CD4-positive, alpha-beta memory T cell (primary cell): ENCODE data around the gene NME7. TPM values are rescaled to one million over a fixed set of nuclear protein-coding genes. Genes with fewer than 3 reads are reported as not detected.

Experiments
- CTCF ChIA-PET: fragments of 350-600 bp; sonication (Branson Sonifier 250); formaldehyde crosslinking; loops from one replicate; lab custom pipeline; 2021; ENCODE audit warnings: inconsistent platforms; ENCODE audit not compliant: partially characterized antibody; lab: Charles Lee
- POLR2A ChIA-PET: fragments of 350-600 bp; sonication (Branson Sonifier 250); formaldehyde crosslinking; loops from one replicate; lab custom pipeline; 2021; ENCODE audit not compliant: partially characterized antibody; lab: Charles Lee
- DNase-seq, 5 donors: peaks; one replicate each; pipeline versions ENCODE4 v3.0.0 to v3.0.0-alpha.2; 2020 to 2022; ENCODE audit warnings: mixed read lengths in 1 of 5
- H3K27ac ChIP-seq: one replicate; pipeline ENCODE4 v1.7.0; 2013; ENCODE audit warnings: low read depth, low read length
- H3K27me3 ChIP-seq: 2 replicates; pipeline ENCODE4 v1.7.0; 2013; ENCODE audit warnings: mild to moderate bottlenecking, low read length, moderate library complexity; ENCODE audit not compliant: insufficient read depth
- H3K36me3 ChIP-seq: 2 replicates; pipeline ENCODE4 v1.7.0; 2013; ENCODE audit warnings: mild to moderate bottlenecking, low read length, moderate library complexity; ENCODE audit not compliant: insufficient read depth
- H3K4me1 ChIP-seq: 2 replicates; pipeline ENCODE4 v1.7.0; 2013; ENCODE audit warnings: mild to moderate bottlenecking, low read length, moderate library complexity; ENCODE audit not compliant: insufficient read depth
- H3K4me3 ChIP-seq, 2 donors: one replicate each; pipeline ENCODE4 v1.7.0; 2013; ENCODE audit warnings: low read length in 2 of 2, mild to moderate bottlenecking in 1 of 2
- H3K9me3 ChIP-seq, 2 donors: one replicate each; pipeline ENCODE4 v1.7.0; 2013; ENCODE audit warnings: low read length in 2 of 2, control low read depth in 1 of 2; ENCODE audit not compliant: control insufficient read depth in 1 of 2
- H3K27ac Mint-ChIP-seq, 7 donors: one replicate each; pipeline ENCODE4 v1.8.0; 2020 to 2021; ENCODE audit warnings: mixed read lengths in 7 of 7, mild to moderate bottlenecking in 6 of 7, inconsistent platforms in 3 of 7, moderate library complexity in 3 of 7
- H3K27me3 Mint-ChIP-seq, 2 donors: one replicate each; pipeline ENCODE4 v1.8.0; 2020 to 2021; ENCODE audit warnings: mixed read lengths in 2 of 2
- H3K36me3 Mint-ChIP-seq, 2 donors: one replicate each; pipeline ENCODE4 v1.8.0; 2020 to 2021; ENCODE audit warnings: mixed read lengths in 2 of 2, inconsistent platforms in 1 of 2, mild to moderate bottlenecking in 1 of 2
- H3K4me1 Mint-ChIP-seq, 4 donors: one replicate each; pipeline ENCODE4 v1.8.0; 2020 to 2021; ENCODE audit warnings: mixed read lengths in 4 of 4, mild to moderate bottlenecking in 1 of 4
- H3K4me3 Mint-ChIP-seq, 8 donors: one replicate each; pipeline ENCODE4 v1.8.0; 2020 to 2021; ENCODE audit warnings: mixed read lengths in 8 of 8, mild to moderate bottlenecking in 7 of 8, moderate library complexity in 6 of 8, inconsistent platforms in 3 of 8
- H3K9me3 Mint-ChIP-seq, 8 donors: one replicate each; pipeline ENCODE4 v1.8.0; 2020 to 2021; ENCODE audit warnings: mixed read lengths in 8 of 8, mild to moderate bottlenecking in 5 of 8, inconsistent platforms in 3 of 8, moderate library complexity in 1 of 8
- intact Hi-C: fragments of 100-400 bp; cut with micrococcal nuclease; formaldehyde crosslinking; loops from one replicate; pipeline ENCODE4 v1.15.1; 2023
- polyA plus RNA-seq, 2 donors: library from polyadenylated mRNA; unstranded; fragments of 300-500 nt; fragmentation: Illumina TruSeq; gene quantifications; one replicate each; pipeline ENCODE4 v1.2.3, GENCODE V29; 2021
- total RNA-seq, 2 experiments: library from RNA; stranded (reverse); gene quantifications; one replicate each; pipeline ENCODE4 v1.2.3, GENCODE V29; 2021

Gene NME7
- total and polyA plus RNA-seq, 4 experiments from 2014 or later, result 12.0 to 22.8 (median 16.9) TPM

DNA sequence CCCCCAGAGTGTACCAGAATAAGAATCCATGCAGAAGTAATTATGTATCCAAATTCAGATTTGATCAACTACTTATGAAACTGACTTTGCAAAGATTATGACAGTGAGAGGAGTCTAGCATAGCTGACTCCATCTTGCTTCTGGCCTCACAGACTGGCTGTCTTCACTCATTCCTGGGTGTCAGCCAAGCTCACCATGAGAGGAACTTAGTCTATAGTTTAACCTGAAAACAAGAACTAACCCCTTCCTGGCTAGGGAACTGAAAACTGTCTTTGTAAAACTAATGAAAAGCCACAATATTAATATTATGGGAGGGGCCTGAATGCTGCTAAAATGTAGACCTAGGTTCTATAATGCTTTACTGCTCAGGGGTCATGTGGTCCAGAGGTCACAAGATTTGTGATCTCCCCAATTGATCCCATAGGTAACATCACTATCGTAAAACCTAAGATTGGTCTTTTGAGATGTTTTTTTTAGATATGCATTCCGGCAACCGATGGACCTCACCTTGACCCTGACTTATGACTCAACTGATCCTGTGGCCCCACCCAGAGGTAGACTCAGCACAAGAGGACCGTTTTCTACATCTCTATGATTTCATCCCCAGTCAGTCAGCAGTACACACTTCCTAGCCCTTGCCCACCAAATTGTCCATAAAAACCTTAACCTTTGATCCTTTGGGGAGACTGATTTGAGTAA lies 206.0 kb downstream of the NME7 start:
- no peaks in the 10 kb centered on the region for H3K27me3 Mint-ChIP-seq
- POLR2A ChIA-PET, result no interaction called here
- no peaks in the 10 kb centered on the region for H3K9me3 Mint-ChIP-seq
- no peaks in the 10 kb centered on the region for H3K4me1 Mint-ChIP-seq
- H3K4me3 Mint-ChIP-seq, result no peak overlapping the region
- Histone ChIP-seq H3K36me3 (no peaks in the 10 kb centered on the region), H3K27me3 (no peaks in the 10 kb centered on the region), H3K27ac (no peak overlapping the region), H3K4me1 (no peaks in the 10 kb centered on the region), H3K4me3 (no peak overlapping the region), H3K9me3 (no peaks in the 10 kb centered on the region)
- intact Hi-C loops, result no loop called here
- CTCF ChIA-PET, result no interaction called here
- no peak overlapping the region for H3K27ac Mint-ChIP-seq
- DNase-seq, result no peak
- peaks cover 2 to 3% of the 10 kb centered on the region in 2 donors for H3K36me3 Mint-ChIP-seq

DNA sequence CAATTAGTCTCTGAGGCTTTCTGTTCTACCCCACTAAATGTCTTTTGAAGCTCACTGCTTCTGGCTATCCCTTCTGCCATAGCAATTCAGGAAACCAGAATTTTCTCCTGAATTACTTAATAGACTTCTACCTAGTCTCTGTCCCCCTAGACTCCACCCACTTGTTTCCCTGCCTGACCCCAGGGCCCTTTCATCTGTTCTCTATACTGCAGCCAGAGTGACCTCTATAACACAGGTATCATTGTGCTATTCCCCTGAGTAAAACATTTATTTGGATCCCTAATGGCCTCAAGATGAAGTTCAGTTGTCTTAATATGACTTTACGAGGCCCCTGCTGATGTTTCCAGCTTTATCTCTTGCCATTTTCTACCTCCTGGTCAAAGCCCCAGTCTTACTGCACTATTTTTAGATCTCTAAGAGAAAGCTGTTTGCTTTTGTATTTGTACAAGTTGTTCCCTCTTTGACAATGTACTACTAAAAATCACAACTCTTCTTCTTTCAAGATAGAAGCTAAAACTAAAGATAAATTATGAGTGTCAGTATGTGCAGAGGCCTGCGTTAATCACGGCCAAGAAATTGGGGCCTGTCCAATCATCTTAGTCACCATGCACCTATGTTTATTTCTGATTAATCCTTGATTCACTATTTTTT lies 206.6 kb downstream of the NME7 start:
- H3K4me1 Mint-ChIP-seq, result no peaks in the 10 kb centered on the region
- Histone ChIP-seq H3K27ac (no peak overlapping the region), H3K27me3 (no peaks in the 10 kb centered on the region), H3K4me3 (no peak overlapping the region), H3K4me1 (no peaks in the 10 kb centered on the region), H3K36me3 (no peaks in the 10 kb centered on the region), H3K9me3 (no peaks in the 10 kb centered on the region)
- peaks cover 2 to 3% of the 10 kb centered on the region in 2 donors for H3K36me3 Mint-ChIP-seq
- H3K4me3 Mint-ChIP-seq, result no peak overlapping the region
- H3K27me3 Mint-ChIP-seq, result no peaks in the 10 kb centered on the region
- ChIA-PET CTCF (no interaction called here), POLR2A (no interaction called here)
- DNase-seq, result no peak
- H3K27ac Mint-ChIP-seq, result no peak overlapping the region
- intact Hi-C loops, result no loop called here
- no peaks in the 10 kb centered on the region for H3K9me3 Mint-ChIP-seq

DNA sequence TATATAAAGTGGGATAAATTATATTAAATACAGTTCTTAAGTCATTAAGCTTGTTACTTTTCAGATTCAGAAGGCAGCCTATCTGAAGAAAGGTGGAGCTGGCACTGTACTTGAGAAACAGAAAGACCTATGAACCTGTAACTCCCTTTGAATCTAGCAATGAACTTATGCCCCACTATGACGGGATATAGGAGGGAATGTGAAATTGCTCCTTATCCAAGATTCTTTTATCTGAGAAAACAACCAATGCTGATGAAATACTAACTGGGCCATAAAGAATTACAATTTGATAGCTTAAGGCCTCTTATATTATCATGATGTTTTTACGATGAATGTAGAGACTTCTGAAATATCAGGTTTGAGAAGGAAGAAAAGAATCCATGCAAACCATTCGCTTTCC lies 211.0 kb downstream of the NME7 start:
- H3K27ac ChIP-seq, result no peak overlapping the region
- H3K27me3 ChIP-seq, result no peaks in the 10 kb centered on the region
- H3K27me3 Mint-ChIP-seq, result no peaks in the 10 kb centered on the region
- no peaks in the 10 kb centered on the region for H3K9me3 Mint-ChIP-seq
- DNase-seq, result no peak
- H3K36me3 Mint-ChIP-seq, result peaks cover 0 to 4% of the 10 kb centered on the region in 2 donors
- intact Hi-C loops, result no loop called here
- ChIA-PET POLR2A (no interaction called here), CTCF (no interaction called here)
- H3K4me3 Mint-ChIP-seq, result no peak overlapping the region
- no peaks in the 10 kb centered on the region for H3K4me1 ChIP-seq
- no peaks in the 10 kb centered on the region for H3K36me3 ChIP-seq
- H3K4me1 Mint-ChIP-seq, result no peaks in the 10 kb centered on the region
- no peaks in the 10 kb centered on the region for H3K9me3 ChIP-seq
- no peak overlapping the region for H3K27ac Mint-ChIP-seq
- H3K4me3 ChIP-seq, result no peak overlapping the region

DNA sequence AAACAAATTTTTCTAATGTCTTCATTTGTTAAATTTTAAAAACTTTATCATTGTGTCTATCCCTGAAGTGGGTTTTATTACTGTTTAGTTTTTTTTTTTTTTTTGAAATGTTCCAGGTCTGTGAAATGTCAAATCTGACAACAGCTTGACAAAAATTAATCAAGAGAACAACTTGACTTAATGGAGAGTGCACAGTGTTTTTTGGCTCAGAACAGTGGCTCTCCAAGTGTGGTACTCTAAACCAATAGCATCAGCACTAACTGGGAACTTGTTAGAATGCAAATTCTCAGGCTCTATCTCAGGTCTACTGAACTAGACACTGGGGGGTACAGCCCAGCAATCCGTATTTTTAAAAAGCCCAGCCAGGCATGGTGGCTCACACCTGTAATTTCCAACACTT lies 211.9 kb downstream of the NME7 start:
- CTCF ChIA-PET, result no interaction called here
- H3K27me3 ChIP-seq, result no peaks in the 10 kb centered on the region
- Mint-ChIP-seq H3K27me3 (no peaks in the 10 kb centered on the region), H3K4me3 (no peak overlapping the region), H3K4me1 (no peaks in the 10 kb centered on the region), H3K27ac (no peak overlapping the region), H3K36me3 (peaks cover 0 to 7% of the 10 kb centered on the region in 2 donors), H3K9me3 (no peaks in the 10 kb centered on the region)
- H3K4me1 ChIP-seq, result no peaks in the 10 kb centered on the region
- no peak overlapping the region for H3K27ac ChIP-seq
- DNase-seq, result no peak
- no peaks in the 10 kb centered on the region for H3K9me3 ChIP-seq
- no peak overlapping the region for H3K4me3 ChIP-seq
- no peaks in the 10 kb centered on the region for H3K36me3 ChIP-seq
- POLR2A ChIA-PET, result no interaction called here
- intact Hi-C loops, result no loop called here

DNA sequence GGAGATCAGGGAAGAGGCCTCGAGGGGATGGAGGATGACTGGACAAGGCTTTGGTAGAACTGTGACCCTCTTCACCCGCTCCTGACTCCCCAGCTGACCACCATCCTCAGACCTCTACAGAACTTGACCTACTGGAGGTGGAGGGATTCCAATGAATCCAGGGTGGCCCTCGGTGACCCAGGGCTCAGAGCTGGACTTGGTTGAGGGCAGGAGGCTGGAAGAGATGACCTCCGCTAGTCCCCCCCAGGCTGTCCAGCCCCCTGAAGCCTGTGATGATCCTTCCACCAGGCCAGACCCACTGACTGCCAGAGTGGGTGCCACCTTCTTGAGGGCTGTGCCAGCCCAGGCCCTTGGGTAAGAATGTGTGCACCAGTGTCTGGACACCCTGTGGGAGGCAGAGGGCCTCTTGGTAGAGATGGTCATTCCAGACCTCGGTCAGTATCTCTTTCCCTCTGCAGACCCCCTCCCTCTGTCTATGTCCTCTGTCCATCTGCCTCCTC lies 216.2 kb downstream of the NME7 start:
- no peaks in the 10 kb centered on the region for H3K36me3 ChIP-seq
- no peaks in the 10 kb centered on the region for H3K9me3 ChIP-seq
- no peaks in the 10 kb centered on the region for H3K9me3 Mint-ChIP-seq

DNA sequence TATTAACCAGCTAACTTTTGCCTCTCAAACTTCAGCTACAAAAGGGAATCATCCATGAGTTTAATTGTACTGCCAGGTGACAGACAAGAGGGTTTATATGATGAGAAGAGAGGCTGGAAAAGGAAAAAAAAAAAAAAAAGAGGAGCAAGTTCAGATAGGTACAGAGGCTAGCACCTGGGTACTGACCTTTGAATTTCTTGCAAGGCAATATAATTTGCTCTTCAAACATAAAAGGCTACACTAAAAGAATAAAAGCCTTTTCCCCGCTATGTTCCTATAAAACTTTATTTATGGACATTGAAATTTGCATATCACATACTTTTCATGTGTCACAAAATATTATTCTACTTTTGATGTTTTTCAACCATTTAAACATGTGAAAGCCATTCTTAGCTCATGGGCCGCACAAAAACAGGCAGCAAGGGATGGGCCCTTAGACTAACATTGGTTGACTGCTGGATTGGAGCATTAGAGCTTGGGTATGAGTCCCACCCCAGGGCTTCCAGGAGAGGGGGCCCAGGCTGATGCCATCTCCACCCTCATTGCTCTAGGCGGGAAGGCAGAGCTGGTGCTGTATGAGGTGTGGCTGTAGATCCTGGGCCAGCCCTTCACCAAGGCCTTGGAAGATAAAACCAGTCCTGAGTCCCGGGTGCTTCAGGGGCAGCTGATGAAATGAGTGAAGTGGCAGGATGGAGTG lies 216.8 kb downstream of the NME7 start:
- Histone ChIP-seq H3K27me3 (no peaks in the 10 kb centered on the region), H3K9me3 (no peaks in the 10 kb centered on the region), H3K4me3 (no peak overlapping the region), H3K36me3 (no peaks in the 10 kb centered on the region), H3K27ac (no peak overlapping the region), H3K4me1 (no peaks in the 10 kb centered on the region)
- ChIA-PET CTCF (interaction anchor here (0.6 kb wide), 1 partner anchor 227 kb away, joined by 3 read pairs; no protein-coding TSS in a partner anchor), POLR2A (no interaction called here)
- DNase-seq, result no peak
- Mint-ChIP-seq H3K4me1 (no peaks in the 10 kb centered on the region), H3K27me3 (no peaks in the 10 kb centered on the region), H3K27ac (no peak overlapping the region), H3K9me3 (no peaks in the 10 kb centered on the region), H3K4me3 (no peak overlapping the region), H3K36me3 (peaks cover 0 to 7% of the 10 kb centered on the region in 2 donors)
- intact Hi-C loops, result no loop called here

More for the DNA sequence above, 216.2 kb downstream of the NME7 start:
- Mint-ChIP-seq H3K27ac (no peak overlapping the region), H3K36me3 (peaks cover 0 to 7% of the 10 kb centered on the region in 2 donors), H3K27me3 (no peaks in the 10 kb centered on the region), H3K4me1 (no peaks in the 10 kb centered on the region), H3K4me3 (no peak overlapping the region)
- no peaks in the 10 kb centered on the region for H3K4me1 ChIP-seq
- H3K27me3 ChIP-seq, result no peaks in the 10 kb centered on the region
- ChIA-PET POLR2A (no interaction called here), CTCF (no interaction called here)
- DNase-seq, result no peak
- H3K4me3 ChIP-seq, result no peak overlapping the region
- H3K27ac ChIP-seq, result no peak overlapping the region
- intact Hi-C loops, result no loop called here

DNA sequence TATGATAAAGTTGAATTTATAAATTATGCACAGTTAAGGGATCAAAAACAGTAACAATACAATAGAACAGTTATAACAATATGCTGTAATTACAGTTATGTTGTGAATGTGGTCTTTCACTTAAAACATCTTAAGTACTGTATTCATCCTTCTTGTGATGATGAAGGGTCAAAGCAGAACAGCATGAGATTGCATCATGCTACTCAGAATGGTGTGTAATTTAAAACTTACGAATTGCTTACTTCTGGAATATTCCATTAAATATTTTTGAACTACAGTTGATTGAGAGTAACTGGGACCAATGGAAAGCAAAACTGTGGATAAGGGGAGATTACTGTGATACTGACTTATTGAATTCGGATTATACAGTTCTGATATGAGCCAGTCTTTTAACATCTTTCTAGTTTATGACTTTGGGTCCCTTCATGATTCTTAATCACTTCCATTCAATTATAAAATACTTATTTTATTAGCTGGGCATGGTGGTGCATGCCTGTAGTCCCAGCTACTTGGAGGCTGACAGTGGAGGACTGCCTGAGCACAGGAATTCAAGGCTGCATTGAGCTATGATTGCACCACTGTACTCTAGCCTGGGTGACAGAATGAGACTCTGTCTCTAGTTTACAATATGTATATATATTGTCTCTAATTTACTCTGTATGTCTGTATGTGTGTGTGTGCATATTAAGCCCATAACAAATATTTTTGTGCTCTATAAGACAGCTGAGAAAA lies 217.9 kb downstream of the NME7 start:
- Mint-ChIP-seq H3K27me3 (no peaks in the 10 kb centered on the region), H3K27ac (no peak overlapping the region), H3K9me3 (no peaks in the 10 kb centered on the region), H3K4me1 (no peaks in the 10 kb centered on the region), H3K4me3 (no peak overlapping the region), H3K36me3 (peaks cover 0 to 7% of the 10 kb centered on the region in 2 donors)
- CTCF ChIA-PET, result interaction anchor here (0.6 kb wide), 1 partner anchor 226 kb away, joined by 3 read pairs; no protein-coding TSS in a partner anchor
- no peak for DNase-seq
- H3K4me3 ChIP-seq, result no peak overlapping the region
- intact Hi-C loops, result no loop called here
- no peaks in the 10 kb centered on the region for H3K36me3 ChIP-seq
- no peaks in the 10 kb centered on the region for H3K9me3 ChIP-seq
- POLR2A ChIA-PET, result no interaction called here
- no peaks in the 10 kb centered on the region for H3K4me1 ChIP-seq
- no peaks in the 10 kb centered on the region for H3K27me3 ChIP-seq
- no peak overlapping the region for H3K27ac ChIP-seq
